Loucy (cell line): ENCODE data around the gene DERA.
"Not testable (repeated sequence)": the region's sequence is repeated elsewhere in the genome, so short reads cannot be mapped to it uniquely, and the experiment has no call there.

ENCODE experiments used
- EZH2phosphoT487 ChIP-seq: fragments of 200-600 bp; IDR thresholded peaks from 2 replicates; pipeline ENCODE4 v1.6.1; 2018; ENCODE audit warnings: antibody characterized with exemption, mild to moderate bottlenecking, moderate library complexity, borderline replicate concordance
- TF ChIP-seq, protein P1 (sequence below): fragments of 200-600 bp; sonication (generic); conservative IDR thresholded peaks from 2 replicates; pipeline ENCODE4 v1.5.1; 2014; ENCODE audit warnings: mild to moderate bottlenecking, antibody characterized with exemption, low read length

DNA sequence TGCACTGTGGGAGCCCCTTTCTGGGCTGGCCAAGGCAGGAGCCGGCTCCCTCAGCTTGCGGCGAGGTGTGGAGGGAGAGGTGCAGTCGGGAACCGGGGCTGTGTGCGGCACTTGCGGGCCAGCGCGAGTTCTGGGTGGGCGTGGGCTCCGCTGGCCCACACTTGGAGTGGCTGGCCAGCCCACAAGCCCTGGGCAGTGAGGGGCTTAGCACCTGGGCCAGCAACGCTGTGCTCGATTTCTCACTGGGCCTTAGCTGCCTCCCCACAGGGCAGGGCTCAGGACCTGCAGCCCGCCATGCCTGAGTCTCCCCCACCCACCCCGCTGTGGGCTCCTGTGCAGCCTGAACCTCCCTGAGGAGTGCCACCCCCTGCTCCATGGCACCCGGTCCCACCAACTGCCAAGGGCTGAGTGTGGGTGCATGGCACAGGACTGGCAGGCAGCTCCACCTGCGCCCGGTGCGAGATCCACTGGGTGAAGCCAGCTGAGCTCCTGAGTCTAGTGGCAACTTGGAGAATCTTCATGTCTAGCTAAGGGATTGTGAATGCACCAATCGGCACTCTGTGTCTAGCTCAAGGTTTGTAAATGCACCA is 36.5 kb upstream of the DERA start:
- TF ChIP-seq, protein P1, sequence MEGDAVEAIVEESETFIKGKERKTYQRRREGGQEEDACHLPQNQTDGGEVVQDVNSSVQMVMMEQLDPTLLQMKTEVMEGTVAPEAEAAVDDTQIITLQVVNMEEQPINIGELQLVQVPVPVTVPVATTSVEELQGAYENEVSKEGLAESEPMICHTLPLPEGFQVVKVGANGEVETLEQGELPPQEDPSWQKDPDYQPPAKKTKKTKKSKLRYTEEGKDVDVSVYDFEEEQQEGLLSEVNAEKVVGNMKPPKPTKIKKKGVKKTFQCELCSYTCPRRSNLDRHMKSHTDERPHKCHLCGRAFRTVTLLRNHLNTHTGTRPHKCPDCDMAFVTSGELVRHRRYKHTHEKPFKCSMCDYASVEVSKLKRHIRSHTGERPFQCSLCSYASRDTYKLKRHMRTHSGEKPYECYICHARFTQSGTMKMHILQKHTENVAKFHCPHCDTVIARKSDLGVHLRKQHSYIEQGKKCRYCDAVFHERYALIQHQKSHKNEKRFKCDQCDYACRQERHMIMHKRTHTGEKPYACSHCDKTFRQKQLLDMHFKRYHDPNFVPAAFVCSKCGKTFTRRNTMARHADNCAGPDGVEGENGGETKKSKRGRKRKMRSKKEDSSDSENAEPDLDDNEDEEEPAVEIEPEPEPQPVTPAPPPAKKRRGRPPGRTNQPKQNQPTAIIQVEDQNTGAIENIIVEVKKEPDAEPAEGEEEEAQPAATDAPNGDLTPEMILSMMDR, result not testable (repeated sequence)
- not testable (repeated sequence) for TF ChIP-seq EZH2phosphoT487
